ENCODE results near the gene CERS6.

- TF ChIP-seq RAD21 (IDR thresholded peaks at IDR 0.05) (peak in 1 of 2 donors; percentile 14), CTCF (IDR thresholded peaks at IDR 0.05; ENCODE audit: low read depth, low read length, missing input control) (no peak), JUND (IDR thresholded peaks at IDR 0.05) (peak in 1 of 2 donors; percentile 29), YY1 (IDR thresholded peaks at IDR 0.05) (peak; percentile 85), REST (IDR thresholded peaks at IDR 0.05) (peak; percentile 33)
Measured at GRCh38 chr2:168772704-168773103, 316.6 kb downstream of the CERS6 start.

All from liver (tissue), 3 donors.